K562 (cell line): ENCODE data around the gene LCTL. TPM values are rescaled to one million over a fixed set of nuclear protein-coding genes. Genes with fewer than 3 reads are reported as not detected.

Experiments
- ATAC-seq: fragments of 200-7000 bp; cut with Tn5 transposase; 3 replicates; pipeline ENCODE4 v1.9.1; 2020; ENCODE audit warnings: moderate library complexity
- BruUV-seq: library from RNA; stranded (reverse); fragments of 400-500 nt; replicated peaks from 2 replicates; lab custom pipeline; 2021; lab: Mats Ljungman, UMichigan
- CTCF ChIA-PET: fragments of 300-600 bp; formaldehyde crosslinking; extraction: SDS; loops from one replicate; lab custom pipeline; 2021; ENCODE audit warnings: low intra/inter-chr PET ratio; lab: Yijun Ruan, JAX
- POLR2A ChIA-PET: fragments of 300-600, 350-650 bp; sonication (Branson Sonifier 250); formaldehyde crosslinking; extraction: SDS; loops from one replicate; lab custom pipeline; 2021; ENCODE audit warnings: antibody characterized with exemption, inconsistent platforms; lab: Yijun Ruan, JAX
- DNase-seq, 4 experiments: peaks; one replicate each; pipeline versions ENCODE4 v3.0.0 to v3.0.0-alpha.2; 2011 to 2018; ENCODE audit warnings: low spot score in 3 of 4, mixed read lengths in 3 of 4; ENCODE audit errors: extremely low read depth in 1 of 4
- FAIRE-seq: peaks from 2 replicates; lab custom pipeline; 2011; peaks lifted over from hg19 to GRCh38; lab: Jason Lieb, UNC
- H2AFZ ChIP-seq: 2 replicates; pipeline ENCODE4 v1.6.0; 2011; ENCODE audit warnings: low read depth, low read length, control low read depth, inconsistent platforms
- H3K27ac ChIP-seq: fragments of 200-600 bp; 3 replicates; pipeline ENCODE4 v1.8.0; 2011; ENCODE audit warnings: low read depth, mild to moderate bottlenecking, control low read depth, inconsistent platforms, low read length, moderate library complexity, mixed read lengths; ENCODE audit errors: extremely low read depth
- H3K27me3 ChIP-seq, 2 experiments: fragments of 300-600 bp in 1 of 2; 2 replicates in 1 of 2; 3 replicates in 1 of 2; pipeline versions ENCODE4 v1.6.0 to v1.8.0; 2011; ENCODE audit warnings: inconsistent platforms in 2 of 2, low read length in 2 of 2, mild to moderate bottlenecking in 1 of 2, mixed read lengths in 1 of 2, moderate library complexity in 1 of 2; ENCODE audit not compliant: control insufficient read depth in 2 of 2, insufficient read depth in 2 of 2
- H3K36me3 ChIP-seq: fragments of 300-600 bp; 3 replicates; pipeline ENCODE4 v1.8.0; 2011; ENCODE audit warnings: mild to moderate bottlenecking, low read length, inconsistent platforms; ENCODE audit not compliant: control insufficient read depth, insufficient read depth
- H3K4me1 ChIP-seq, 2 experiments: fragments of 200-600 bp in 1 of 2; replicated peaks in 1 of 2; 2 replicates in 1 of 2; 3 replicates in 1 of 2; pipeline versions ENCODE4 v1.5.1 to v1.8.0; 2011; ENCODE audit warnings: inconsistent platforms in 2 of 2, low read length in 2 of 2, mild to moderate bottlenecking in 1 of 2, mixed read lengths in 1 of 2, moderate library complexity in 1 of 2; ENCODE audit not compliant: control insufficient read depth in 2 of 2, insufficient read depth in 2 of 2
- H3K4me2 ChIP-seq: 2 replicates; pipeline ENCODE4 v1.6.1; 2011; ENCODE audit warnings: low read length, control low read depth, inconsistent platforms, mixed read lengths; ENCODE audit not compliant: insufficient read depth
- H3K4me3 ChIP-seq: fragments of 200-600 bp; sonication (generic), shearing (Covaris generic); 2 replicates; pipeline ENCODE4 v1.5.1; 2016; ENCODE audit warnings: control low read depth, inconsistent platforms
- H3K79me2 ChIP-seq: fragments of 200-600 bp; 3 replicates; pipeline ENCODE4 v1.8.0; 2011; ENCODE audit warnings: low read length, inconsistent platforms; ENCODE audit not compliant: control insufficient read depth, insufficient read depth
- H3K9ac ChIP-seq, 2 experiments: 2 replicates each; pipeline versions ENCODE4 v1.6.0 to v1.6.1; 2011; ENCODE audit warnings: low read depth in 2 of 2, low read length in 2 of 2, control low read depth in 1 of 2, inconsistent platforms in 1 of 2, mild to moderate bottlenecking in 1 of 2, mixed read lengths in 1 of 2; ENCODE audit not compliant: insufficient read depth in 1 of 2
- H3K9me1 ChIP-seq: one replicate; pipeline ENCODE4 v1.6.0; 2011; ENCODE audit warnings: inconsistent platforms, mild to moderate bottlenecking, low read length, moderate library complexity; ENCODE audit not compliant: control insufficient read depth, insufficient read depth
- H3K9me3 ChIP-seq: replicated peaks from 2 replicates; pipeline ENCODE4 v1.5.1; 2011; ENCODE audit warnings: low read depth, low read length, inconsistent platforms; ENCODE audit not compliant: control insufficient read depth, insufficient read depth
- H4K20me1 ChIP-seq: replicated peaks from 2 replicates; pipeline ENCODE4 v1.6.1; 2011; ENCODE audit warnings: low read length, inconsistent platforms, mixed read lengths; ENCODE audit not compliant: control insufficient read depth, insufficient read depth
- ASH1L ChIP-seq: fragments of 450-650 bp; IDR thresholded peaks from 2 replicates; pipeline ENCODE4 v1.6.1; 2018; ENCODE audit warnings: borderline replicate concordance, mild to moderate bottlenecking, low read depth; ENCODE audit not compliant: partially characterized antibody
- EHMT2 ChIP-seq: fragments of 450-650 bp; IDR thresholded peaks from 2 replicates; pipeline ENCODE4 v1.6.1; 2018; ENCODE audit warnings: antibody characterized with exemption
- ELF1 ChIP-seq: fragments of 200-800 bp; sonication (Bioruptor generic); IDR thresholded peaks from 2 replicates; pipeline ENCODE4 v1.6.1; 2016; ENCODE audit warnings: missing genetic modification characterization, missing compliant biosample characterization
- MEIS2 ChIP-seq: fragments of 450-650 bp; IDR thresholded peaks from 2 replicates; pipeline ENCODE4 v1.6.1; 2014; ENCODE audit warnings: mild to moderate bottlenecking; ENCODE audit not compliant: partially characterized antibody
- PHF20 ChIP-seq: fragments of 450-650 bp; IDR thresholded peaks from 2 replicates; pipeline ENCODE4 v1.6.1; 2018; ENCODE audit not compliant: partially characterized antibody
- POLR2AphosphoS5 ChIP-seq: IDR thresholded peaks from 2 replicates; pipeline ENCODE4 v1.6.1; 2011; ENCODE audit warnings: mild to moderate bottlenecking, low read depth, low read length, moderate library complexity; ENCODE audit not compliant: control insufficient read depth, insufficient read depth
- THRAP3 ChIP-seq: fragments of 450-650 bp; IDR thresholded peaks from 2 replicates; pipeline ENCODE4 v1.6.1; 2016; ENCODE audit warnings: mild to moderate bottlenecking, inconsistent platforms, borderline replicate concordance
- ZNF316 ChIP-seq: fragments of 450-650 bp; IDR thresholded peaks from 2 replicates; pipeline ENCODE4 v1.6.1; 2016
- WGBS: fragments of 100-300 bp; shearing (Covaris generic); methylation state at CpG from one replicate; pipeline ENCODE4 v1.1.6; 2016; ENCODE audit warnings: low coverage, mixed read lengths; ENCODE audit not compliant: insufficient coverage; ENCODE audit errors: missing lambda C conversion rate; 5-methylcytosine and 5-hydroxymethylcytosine counted together
- in situ Hi-C: fragments of 300-500 bp; cut with MboI; formaldehyde crosslinking; loops from 4 replicates; pipeline ENCODE4 v1.15.0; 2018; ENCODE audit warnings: inconsistent platforms, mixed read lengths
- intact Hi-C: fragments of 100-400 bp; cut with micrococcal nuclease; formaldehyde crosslinking; loops from 2 replicates; pipeline ENCODE4 v1.14.2; 2022
- polyA plus RNA-seq, 8 experiments: library from polyadenylated mRNA; depleted of rRNA in 4 of 8; stranded (reverse) in 5 of 8; unstranded in 3 of 8; fragments of >200 nt; fragmentation: Nextera tagmentation in 2 of 8; fragmentation: Illumina TruSeq in 1 of 8; extraction: Ambion mirVana in 2 of 8; extraction: Trizol in 1 of 8; gene quantifications; 2 replicates each; pipeline versions ENCODE4 v1.2.1 to v1.2.3, GENCODE V29; 2011 to 2014; ENCODE audit warnings: inconsistent platforms in 1 of 8, missing spikeins in 1 of 8
- total RNA-seq, 7 experiments: library from RNA; depleted of rRNA in 6 of 7; stranded (reverse); fragments of >200 nt in 6 of 7; fragmentation: Illumina TruSeq in 2 of 7; extraction: Trizol in 2 of 7; gene quantifications; 2 replicates each; pipeline versions ENCODE4 v1.2.1 to v1.2.3, GENCODE V29; 2011 to 2021; ENCODE audit warnings: low replicate concordance in 1 of 7
- TF ChIP-seq, protein P1 (sequence below): fragments of 200-800 bp; sonication (Bioruptor generic); IDR thresholded peaks from 2 replicates; pipeline ENCODE4 v1.6.1; 2017; ENCODE audit warnings: missing genetic modification characterization, missing compliant biosample characterization
- TF ChIP-seq, protein P2 (sequence below), 2 experiments: IDR thresholded peaks in 1 of 2; conservative IDR thresholded peaks in 1 of 2; 2 replicates each; pipeline ENCODE4 v1.6.1; 2016; ENCODE audit warnings: low read depth in 2 of 2, mild to moderate bottlenecking in 1 of 2, missing compliant biosample characterization in 1 of 2, missing genetic modification characterization in 1 of 2, moderate library complexity in 1 of 2

Gene LCTL
- total and polyA plus RNA-seq, 9 of the 15 experiments (the other 6 are each of a cell fraction or from before 2014, with no cell fraction given): 0.08 to 0.31 (median 0.17) TPM; not detected in 6

DNA sequence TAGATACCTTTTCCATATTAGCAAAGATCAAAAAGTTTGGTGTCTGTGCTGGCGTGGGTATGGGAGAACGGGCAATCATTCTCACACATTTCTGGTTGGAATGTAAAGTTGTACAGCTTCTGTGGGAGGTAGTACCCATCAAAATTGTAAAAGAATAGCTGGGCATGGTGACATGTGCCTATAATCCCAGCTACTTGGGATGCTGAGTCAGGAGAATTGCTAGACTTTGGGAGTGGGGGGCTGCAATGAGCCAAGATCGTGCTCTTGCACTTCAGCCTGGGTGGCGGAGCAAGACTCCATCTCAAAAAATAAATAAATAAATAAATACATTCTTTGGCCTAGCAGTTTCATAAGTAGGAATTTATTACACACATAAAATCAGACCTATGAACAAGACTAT lies 22.9 kb downstream of the LCTL start (continued):
- TF ChIP-seq EHMT2: no peak

DNA sequence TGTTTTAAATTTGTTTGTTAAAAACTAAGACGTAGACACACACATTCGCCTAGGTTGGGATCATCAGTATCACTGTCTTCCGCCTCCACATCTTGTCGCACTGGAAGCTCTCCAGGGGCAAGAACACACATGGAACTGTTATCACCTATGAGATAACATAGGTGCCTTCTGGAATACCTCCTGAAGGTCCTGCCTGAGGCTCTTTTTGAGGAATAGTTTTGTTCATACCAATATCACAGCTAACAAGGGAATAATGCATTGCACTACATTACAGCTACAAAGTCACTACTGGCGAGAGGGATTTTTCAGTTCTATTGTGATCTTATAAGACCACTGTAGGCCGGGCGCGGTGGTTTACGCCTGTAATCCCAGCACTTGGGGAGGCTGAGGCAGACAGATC lies 30.7 kb downstream of the LCTL start:
- no peak overlapping the region for H2AFZ ChIP-seq
- in situ Hi-C loops (no loop called here), intact Hi-C loops (no loop called here)
- H3K27ac ChIP-seq: no peak overlapping the region
- no TSS peak for BruUV-seq
- FAIRE-seq (no peak), ATAC-seq (no peak), DNase-seq (no peak)
- H3K27me3 ChIP-seq: no peaks in the 10 kb centered on the region
- H3K79me2 ChIP-seq: no peaks in the 10 kb centered on the region
- no peak overlapping the region for H3K4me2 ChIP-seq
- ChIA-PET CTCF (no interaction called here), POLR2A (interaction anchor here (0.7 to 0.8 kb wide), 2 partner anchors 24 to 36 kb away, joined by 3 to 4 read pairs; no protein-coding TSS in a partner anchor)
- H3K9me3 ChIP-seq: no peaks in the 10 kb centered on the region
- no peak overlapping the region for H3K4me3 ChIP-seq
- H4K20me1 ChIP-seq: no peaks in the 10 kb centered on the region
- 89% methylated on average over 9 of the region's 9 CpGs for WGBS
- no peaks in the 10 kb centered on the region for H3K9me1 ChIP-seq
- TF ChIP-seq ASH1L (no peak), MEIS2 (no peak), ZNF316 (no peak)
- H3K36me3 ChIP-seq: peaks cover 58% of the 10 kb centered on the region
- H3K9ac ChIP-seq: no peak overlapping the region
- H3K4me1 ChIP-seq: no peaks in the 10 kb centered on the region

DNA sequence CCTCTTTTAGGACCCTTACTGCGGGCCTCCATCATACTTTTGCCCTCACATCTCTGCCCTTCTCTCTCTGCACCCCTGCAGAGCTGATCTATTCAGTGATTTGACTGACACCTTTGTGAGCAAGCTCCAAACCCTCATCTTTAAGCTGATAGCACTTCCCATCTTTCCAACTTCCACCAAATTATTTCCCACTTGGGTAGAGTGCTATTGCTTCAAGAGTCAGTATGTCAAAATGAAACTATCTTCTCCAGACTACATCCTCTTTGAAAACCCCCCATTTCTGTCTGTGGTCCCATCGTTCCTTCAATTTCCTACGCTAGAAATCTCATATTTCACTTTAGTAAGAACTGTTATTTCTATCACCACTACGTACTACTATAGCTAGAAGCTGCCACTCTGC lies 41.0 kb downstream of the LCTL start:
- H3K4me2 ChIP-seq: no peak overlapping the region
- WGBS: 55% methylated on average over 4 of the region's 4 CpGs
- H3K27me3 ChIP-seq: no peaks in the 10 kb centered on the region
- H3K9ac ChIP-seq: no peak overlapping the region
- intact Hi-C loops: no loop called here
- H4K20me1 ChIP-seq: no peaks in the 10 kb centered on the region
- in situ Hi-C loops: no loop called here
- H3K9me3 ChIP-seq: no peaks in the 10 kb centered on the region
- H2AFZ ChIP-seq: no peak overlapping the region
- POLR2A ChIA-PET: interaction anchor here (0.8 to 1.1 kb wide), 3 partner anchors 18 to 84 kb away, joined by 3 read pairs; no protein-coding TSS in a partner anchor
- no peaks in the 10 kb centered on the region for H3K79me2 ChIP-seq
- CTCF ChIA-PET: no interaction called here
- no TSS peak for BruUV-seq
- no peak overlapping the region for H3K4me3 ChIP-seq
- H3K9me1 ChIP-seq: no peaks in the 10 kb centered on the region
- no peaks in the 10 kb centered on the region for H3K4me1 ChIP-seq
- peaks cover 83% of the 10 kb centered on the region for H3K36me3 ChIP-seq
- DNase-seq (no peak), ATAC-seq (no peak), FAIRE-seq (no peak)
- no peak overlapping the region for H3K27ac ChIP-seq
- TF ChIP-seq POLR2AphosphoS5 (no peak), THRAP3 (no peak), PHF20 (no peak), ELF1 (no peak)
- TF ChIP-seq, protein P1, sequence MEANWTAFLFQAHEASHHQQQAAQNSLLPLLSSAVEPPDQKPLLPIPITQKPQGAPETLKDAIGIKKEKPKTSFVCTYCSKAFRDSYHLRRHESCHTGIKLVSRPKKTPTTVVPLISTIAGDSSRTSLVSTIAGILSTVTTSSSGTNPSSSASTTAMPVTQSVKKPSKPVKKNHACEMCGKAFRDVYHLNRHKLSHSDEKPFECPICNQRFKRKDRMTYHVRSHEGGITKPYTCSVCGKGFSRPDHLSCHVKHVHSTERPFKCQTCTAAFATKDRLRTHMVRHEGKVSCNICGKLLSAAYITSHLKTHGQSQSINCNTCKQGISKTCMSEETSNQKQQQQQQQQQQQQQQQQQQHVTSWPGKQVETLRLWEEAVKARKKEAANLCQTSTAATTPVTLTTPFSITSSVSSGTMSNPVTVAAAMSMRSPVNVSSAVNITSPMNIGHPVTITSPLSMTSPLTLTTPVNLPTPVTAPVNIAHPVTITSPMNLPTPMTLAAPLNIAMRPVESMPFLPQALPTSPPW (CRISPR knock-in tag): no peak
- TF ChIP-seq, protein P2, sequence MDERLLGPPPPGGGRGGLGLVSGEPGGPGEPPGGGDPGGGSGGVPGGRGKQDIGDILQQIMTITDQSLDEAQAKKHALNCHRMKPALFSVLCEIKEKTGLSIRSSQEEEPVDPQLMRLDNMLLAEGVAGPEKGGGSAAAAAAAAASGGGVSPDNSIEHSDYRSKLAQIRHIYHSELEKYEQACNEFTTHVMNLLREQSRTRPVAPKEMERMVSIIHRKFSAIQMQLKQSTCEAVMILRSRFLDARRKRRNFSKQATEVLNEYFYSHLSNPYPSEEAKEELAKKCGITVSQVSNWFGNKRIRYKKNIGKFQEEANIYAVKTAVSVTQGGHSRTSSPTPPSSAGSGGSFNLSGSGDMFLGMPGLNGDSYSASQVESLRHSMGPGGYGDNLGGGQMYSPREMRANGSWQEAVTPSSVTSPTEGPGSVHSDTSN (CRISPR knock-in tag; IDR thresholded peaks at IDR 0.05; ENCODE audit: low read depth): no peak
- TF ChIP-seq, protein P2 (tag; conservative IDR thresholded peaks at IDR 0.05; ENCODE audit: low read depth): no peak
